Fibroblast of skin of right quadriceps (primary cell): ENCODE results near the gene TIAM2.
"Not testable (repeated sequence)": the region's sequence is repeated elsewhere in the genome, so short reads cannot be mapped to it uniquely, and the experiment has no call there.

Experiments
- DNase-seq: peaks from one replicate; pipeline ENCODE4 v3.0.0-alpha.2; 2013

TIAM2 gene

GRCh38 chr6:154995254-154996015, at the start of gene TIAM2:
Gene TIAM2 (plus strand): TSS chr6:154995315. CDS start chr6:155129224, 133,909 bp downstream.
- DNase-seq = no peak

- no peak for DNase-seq
Observed at GRCh38 chr6:154950979-154951344, 44.2 kb upstream of the TIAM2 start.

- no peak for DNase-seq
Observed at GRCh38 chr6:154951345-154952200, 43.5 kb upstream of the TIAM2 start.

- DNase-seq = no peak
Observed at GRCh38 chr6:154953644-154954043, 41.5 kb upstream of the TIAM2 start.

GRCh38 chr6:154954347-154954746, 40.8 kb upstream of the TIAM2 start:
- DNase-seq = peak; percentile 68

GRCh38 chr6:154956771-154957522, 38.2 kb upstream of the TIAM2 start:
- DNase-seq = no peak

- DNase-seq = no peak
Observed at GRCh38 chr6:154958469-154958868, 36.6 kb upstream of the TIAM2 start.

GRCh38 chr6:154960299-154960843, 34.7 kb upstream of the TIAM2 start:
- DNase-seq = no peak

- DNase-seq = no peak
Observed at GRCh38 chr6:154960854-154961530, 34.1 kb upstream of the TIAM2 start.

GRCh38 chr6:154962753-154963152, 32.4 kb upstream of the TIAM2 start:
- peak; percentile 75 for DNase-seq

GRCh38 chr6:154966065-154966770, 28.9 kb upstream of the TIAM2 start:
- DNase-seq = not testable (repeated sequence)

GRCh38 chr6:154969796-154970195, 25.3 kb upstream of the TIAM2 start:
- DNase-seq = peak; percentile 56

GRCh38 chr6:154974485-154975149, 20.5 kb upstream of the TIAM2 start:
- DNase-seq = no peak

GRCh38 chr6:154977588-154977987, 17.5 kb upstream of the TIAM2 start:
- no peak for DNase-seq

- no peak for DNase-seq
Observed at GRCh38 chr6:154980273-154981078, 14.6 kb upstream of the TIAM2 start.

- no peak for DNase-seq
Observed at GRCh38 chr6:154981079-154981870, 13.8 kb upstream of the TIAM2 start.

- DNase-seq = no peak
Observed at GRCh38 chr6:154984146-154984545, 11.0 kb upstream of the TIAM2 start.

GRCh38 chr6:154986787-154987235, 8.3 kb upstream of the TIAM2 start:
- DNase-seq = no peak

- DNase-seq = no peak
Observed at GRCh38 chr6:154989448-154989847, 5.7 kb upstream of the TIAM2 start.
